ENCODE measurements around the gene ZNF217. TPM values are rescaled to one million over a fixed set of nuclear protein-coding genes. Genes with fewer than 3 reads are reported as not detected.
A peak's percentile ranks its signal among the peaks of the same experiment; 100 is the strongest.

ZNF217 gene
- total and polyA plus RNA-seq, 10 of the 15 experiments (the other 5 are each of a cell fraction or from before 2014, with no cell fraction given) = 8.5 to 76.6 (median 40.6) TPM

GRCh38 chr20:53574819-53575218, 18.8 kb downstream of the ZNF217 start:
- Histone ChIP-seq H3K4me3 (no peak overlapping the region), H3K4me1 (ENCODE audit: control insufficient read depth, insufficient read depth, low read length) (peaks cover 21% of the 10 kb centered on the region), H4K20me1 (ENCODE audit: control insufficient read depth, insufficient read depth) (peaks cover 28% of the 10 kb centered on the region), H3K79me2 (ENCODE audit: control insufficient read depth, insufficient read depth, low read length) (peaks cover 99% of the 10 kb centered on the region), H3K27me3 (replicated peaks in 1 of 2; ENCODE audit: control insufficient read depth in 2 of 2, insufficient read depth in 2 of 2, low read length in 1 of 2) (no peaks in the 10 kb centered on the region), H3K36me3 (ENCODE audit: control insufficient read depth in 2 of 2, insufficient read depth in 2 of 2, low read length in 1 of 2) (peaks cover 36 to 48% of the 10 kb centered on the region in 2 experiments), H3K4me2 (ENCODE audit: control insufficient read depth, insufficient read depth) (no peak overlapping the region), H3K9me3 (replicated peaks; ENCODE audit: control insufficient read depth, insufficient read depth, low read length) (no peaks in the 10 kb centered on the region; the same call in 2 of the 3 replicates), H3K9ac (ENCODE audit: control insufficient read depth, insufficient read depth, low read length) (no peak overlapping the region), H3K27ac (ENCODE audit: control insufficient read depth, insufficient read depth) (no peak overlapping the region), H2AFZ (ENCODE audit: control insufficient read depth, low read depth, low read length) (no peak overlapping the region)
- ChIA-PET POLR2A (no interaction called here), SMC1A (ENCODE audit: uncharacterized antibody, unreplicated experiment) (interaction anchor here (1.5 kb wide), 1 partner anchor 365 kb away, joined by 5 read pairs; no protein-coding TSS in a partner anchor), RAD21 (ENCODE audit: unreplicated experiment) (no interaction called here), CTCF (no interaction called here)
- FAIRE-seq (peak; percentile 66), ATAC-seq (no peak), DNase-seq (ENCODE audit: low read depth, low spot score) (no peak)
- in situ Hi-C loops (cut with MboI) (loop anchor here (5.0 to 25.0 kb wide), 5 partner anchors 292 to 1062 kb away; partner anchors contain the start of gene PFDN4), intact Hi-C loops (cut with micrococcal nuclease; ENCODE audit: unreplicated experiment) (loop anchor here (5.0 to 10.0 kb wide), 2 partner anchors 177 to 620 kb away; no protein-coding TSS in a partner anchor)
- 97% methylated on average over 5 of the region's 6 CpGs for WGBS (ENCODE audit: insufficient coverage, insufficient replicate concordance, low lambda C conversion rate, missing lambda C conversion rate)
- TF ChIP-seq POLR2AphosphoS2 (IDR thresholded peaks at IDR 0.05; ENCODE audit: low read depth, low read length) (0 out of 2 replicates have a peak, but pooled peaks have one; percentile 12), NFXL1 (IDR thresholded peaks at IDR 0.05; ENCODE audit: borderline replicate concordance) (peak; percentile 14; the same call in 1 of the 2 replicates), ETV6 (conservative IDR thresholded peaks at IDR 0.05 in 1 of 2, IDR thresholded peaks at IDR 0.05 in 1 of 2; ENCODE audit: borderline replicate concordance in 1 of 2, low read depth in 1 of 2) (0 out of 4 replicates have a peak, but pooled peaks of 1 of the 2 experiments have one; percentile 12), IRF4 (IDR thresholded peaks at IDR 0.05; ENCODE audit: low read depth, low read length) (no peak)
- BruUV-seq (replicated peaks) = no TSS peak

DNA sequence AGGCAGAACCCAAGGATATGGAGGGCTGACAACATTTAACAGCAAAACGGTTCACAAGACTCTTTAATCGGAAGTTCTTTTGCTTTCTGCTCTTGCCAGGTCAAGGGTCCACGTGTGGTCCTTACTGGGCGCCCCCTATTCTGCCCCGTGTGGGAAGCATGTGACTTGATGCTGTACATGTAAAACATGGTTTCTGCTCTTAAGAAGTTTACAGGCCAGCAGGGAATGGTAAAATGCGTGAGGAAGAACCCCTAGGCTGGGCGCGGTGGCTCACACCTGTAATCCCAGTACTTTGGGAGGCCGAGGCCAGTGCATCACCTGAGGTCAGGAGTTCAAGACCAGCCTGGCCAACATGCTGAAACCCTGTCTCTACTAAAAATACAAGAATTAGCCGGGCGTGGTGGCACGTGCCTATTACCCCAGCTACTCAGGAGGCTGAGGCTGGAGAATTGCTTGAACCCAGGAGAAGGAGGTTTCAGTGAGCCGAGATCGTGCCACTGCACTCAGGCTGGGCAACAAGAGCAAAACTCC, 19.3 kb downstream of the ZNF217 start:
- ATAC-seq = no peak
- Histone ChIP-seq H3K27me3 (replicated peaks in 1 of 2; ENCODE audit: control insufficient read depth in 2 of 2, insufficient read depth in 2 of 2, low read length in 1 of 2) (no peaks in the 10 kb centered on the region), H3K9me3 (replicated peaks; ENCODE audit: control insufficient read depth, insufficient read depth, low read length) (no peaks in the 10 kb centered on the region; the same call in 2 of the 3 replicates), H3K36me3 (ENCODE audit: control insufficient read depth in 2 of 2, insufficient read depth in 2 of 2, low read length in 1 of 2) (peaks cover 37 to 50% of the 10 kb centered on the region in 2 experiments), H3K27ac (ENCODE audit: control insufficient read depth, insufficient read depth) (no peak overlapping the region), H3K9ac (ENCODE audit: control insufficient read depth, insufficient read depth, low read length) (no peak overlapping the region), H3K4me2 (ENCODE audit: control insufficient read depth, insufficient read depth) (peak overlapping the region; percentile 10; the same call in 1 of the 2 replicates), H4K20me1 (ENCODE audit: control insufficient read depth, insufficient read depth) (peaks cover 28% of the 10 kb centered on the region), H3K4me1 (ENCODE audit: control insufficient read depth, insufficient read depth, low read length) (peaks cover 21% of the 10 kb centered on the region), H2AFZ (ENCODE audit: control insufficient read depth, low read depth, low read length) (no peak overlapping the region), H3K4me3 (no peak overlapping the region), H3K79me2 (ENCODE audit: control insufficient read depth, insufficient read depth, low read length) (peaks cover 96% of the 10 kb centered on the region)
- ChIA-PET RAD21 (ENCODE audit: unreplicated experiment) (no interaction called here), POLR2A (no interaction called here), SMC1A (ENCODE audit: uncharacterized antibody, unreplicated experiment) (no interaction called here), CTCF (no interaction called here)
- in situ Hi-C loops (cut with MboI) = loop anchor here (10.0 to 25.0 kb wide), 2 partner anchors 630 to 1063 kb away; partner anchors contain the start of gene PFDN4
- no TSS peak for BruUV-seq (replicated peaks)
- TF ChIP-seq POLR2AphosphoS5 (IDR thresholded peaks at IDR 0.05; ENCODE audit: low read length) = peak; percentile 31; the same call in 1 of the 2 replicates
- TF ChIP-seq FOS (IDR thresholded peaks at IDR 0.05; ENCODE audit: borderline replicate concordance, extremely low read depth, insufficient read length) = no peak
- TF ChIP-seq TCF12 (IDR thresholded peaks at IDR 0.05; ENCODE audit: low read depth, low read length) = no peak
- TF ChIP-seq NFXL1 (IDR thresholded peaks at IDR 0.05; ENCODE audit: borderline replicate concordance) = peak; percentile 63; the same call in 1 of the 2 replicates
- TF ChIP-seq KAT2A (conservative IDR thresholded peaks at IDR 0.05; ENCODE audit: control insufficient read depth, low read depth, low read length) = no peak
- no peak for FAIRE-seq
- DNase-seq (ENCODE audit: low read depth, low spot score) = no peak
- 91% methylated on average over 14 of the region's 14 CpGs for WGBS (ENCODE audit: insufficient coverage, insufficient replicate concordance, low lambda C conversion rate, missing lambda C conversion rate)
- intact Hi-C loops (cut with micrococcal nuclease; ENCODE audit: unreplicated experiment) = loop anchor here (10.0 kb wide), 1 partner anchor 620 kb away; no protein-coding TSS in a partner anchor

Measured in GM12878 (cell line).